HG03175 (cell line): ENCODE data around the gene RGS13.
"Not testable (repeated sequence)": the region's sequence is repeated elsewhere in the genome, so short reads cannot be mapped to it uniquely, and the experiment has no call there.

Source experiments
- ATAC-seq: cut with Tn5 transposase; IDR thresholded peaks from one replicate; pipeline ENCODE4 v1.9.1; 2021; ENCODE audit warnings: mild to moderate bottlenecking, moderate library complexity; ENCODE audit not compliant: unreplicated experiment

The RGS13 gene

GRCh38 chr1:192669174-192669573 is 33.2 kb downstream of the RGS13 start:
- ATAC-seq = no peak

- ATAC-seq = no peak
These were observed 39.8 kb downstream of the RGS13 start for GRCh38 chr1:192675716-192676115.

- ATAC-seq = no peak
These were observed 42.2 kb downstream of the RGS13 start for GRCh38 chr1:192678099-192678498.

GRCh38 chr1:192682335-192682734 is 46.4 kb downstream of the RGS13 start:
- no peak for ATAC-seq

- ATAC-seq = not testable (repeated sequence)
These were observed 47.1 kb downstream of the RGS13 start for GRCh38 chr1:192683081-192683480.

GRCh38 chr1:192689459-192689858 is 53.5 kb downstream of the RGS13 start:
- no peak for ATAC-seq

GRCh38 chr1:192691041-192691440 is 55.1 kb downstream of the RGS13 start:
- ATAC-seq = no peak

- ATAC-seq = no peak
These were observed 60.1 kb downstream of the RGS13 start for GRCh38 chr1:192696082-192696481.

- no peak for ATAC-seq
These were observed 61.8 kb downstream of the RGS13 start for GRCh38 chr1:192697771-192698170.

GRCh38 chr1:192698731-192699130 is 62.8 kb downstream of the RGS13 start:
- ATAC-seq = no peak

GRCh38 chr1:192700834-192701271 is 64.9 kb downstream of the RGS13 start:
- no peak for ATAC-seq

- no peak for ATAC-seq
These were observed 66.4 kb downstream of the RGS13 start for GRCh38 chr1:192702212-192702902.

GRCh38 chr1:192703283-192704206 is 67.6 kb downstream of the RGS13 start:
- peak; percentile 83 for ATAC-seq

- no peak for ATAC-seq
These were observed 69.6 kb downstream of the RGS13 start for GRCh38 chr1:192705510-192705909.

GRCh38 chr1:192706936-192707335 is 71.0 kb downstream of the RGS13 start:
- ATAC-seq = no peak

- no peak for ATAC-seq
These were observed 72.1 kb downstream of the RGS13 start for GRCh38 chr1:192707978-192708547.

GRCh38 chr1:192709544-192709943 is 73.6 kb downstream of the RGS13 start:
- ATAC-seq = no peak
